GM21723 (cell line): ENCODE measurements around the gene ART5.

Experiments
- ATAC-seq: cut with Tn5 transposase; IDR thresholded peaks from one replicate; pipeline ENCODE4 v1.9.1; 2021; ENCODE audit warnings: mild to moderate bottlenecking, moderate library complexity; ENCODE audit not compliant: unreplicated experiment

ART5 gene

GRCh38 chr11:3641701-3642070 lies at the start of gene ART5:
Gene ART5 (minus strand): TSS chr11:3641992. CDS start chr11:3641862, 130 bp downstream.
- ATAC-seq: no peak

- no peak for ATAC-seq
These were observed 45.0 kb upstream of the ART5 start for GRCh38 chr11:3686751-3687150.

- ATAC-seq: no peak
These were observed 44.1 kb upstream of the ART5 start for GRCh38 chr11:3685923-3686322.

- ATAC-seq: no peak
These were observed 43.0 kb upstream of the ART5 start for GRCh38 chr11:3684819-3685172.

- ATAC-seq: no peak
These were observed 42.5 kb upstream of the ART5 start for GRCh38 chr11:3684129-3684818.

- no peak for ATAC-seq
These were observed 41.2 kb upstream of the ART5 start for GRCh38 chr11:3683039-3683438.

- no peak for ATAC-seq
These were observed 37.3 kb upstream of the ART5 start for GRCh38 chr11:3679077-3679476.

- no peak for ATAC-seq
These were observed 34.2 kb upstream of the ART5 start for GRCh38 chr11:3675971-3676370.

- ATAC-seq: no peak
These were observed 32.4 kb upstream of the ART5 start for GRCh38 chr11:3674189-3674588.

GRCh38 chr11:3671334-3672254 lies 29.8 kb upstream of the ART5 start, which contains the start of gene CHRNA10:
Gene CHRNA10 (minus strand): TSS chr11:3671384. CDS start chr11:3671312, 72 bp downstream.
- no peak for ATAC-seq

GRCh38 chr11:3669742-3670183 lies 28.0 kb upstream of the ART5 start:
- ATAC-seq: no peak

- no peak for ATAC-seq
These were observed 27.3 kb upstream of the ART5 start for GRCh38 chr11:3669128-3669527.

- no peak for ATAC-seq
These were observed 25.6 kb upstream of the ART5 start for GRCh38 chr11:3667149-3668035.

GRCh38 chr11:3666023-3666530 lies 24.3 kb upstream of the ART5 start:
- no peak for ATAC-seq

- ATAC-seq: no peak
These were observed 23.7 kb upstream of the ART5 start for GRCh38 chr11:3665336-3666022.

GRCh38 chr11:3664032-3664630 lies 22.3 kb upstream of the ART5 start:
- ATAC-seq: no peak

GRCh38 chr11:3662856-3663255 lies 21.1 kb upstream of the ART5 start:
- ATAC-seq: no peak

- no peak for ATAC-seq
These were observed 19.2 kb upstream of the ART5 start for GRCh38 chr11:3660960-3661359.

GRCh38 chr11:3659595-3660515 lies 18.1 kb upstream of the ART5 start:
- no peak for ATAC-seq
